GM23338 (cell line): ENCODE measurements around the gene GIMAP2. TPM values are rescaled to one million over a fixed set of nuclear protein-coding genes. Genes with fewer than 3 reads are reported as not detected.

Source experiments
- ATAC-seq: fragments of 200-7000 bp; cut with Tn5 transposase; 3 replicates; pipeline ENCODE4 v1.9.1; 2020
- DNase-seq: peaks from one replicate; pipeline ENCODE4 v3.0.0-alpha.2; 2015; ENCODE audit warnings: low spot score
- H2AFZ ChIP-seq: fragments of 200-600 bp; sonication (generic); 2 replicates; pipeline ENCODE4 v1.8.0; 2016; ENCODE audit warnings: antibody characterized with exemption, mild to moderate bottlenecking, moderate library complexity
- H3F3A ChIP-seq: fragments of 200-600 bp; sonication (generic); replicated peaks from 2 replicates; pipeline ENCODE4 v1.8.0; 2017; ENCODE audit warnings: antibody characterized with exemption, mixed run types, low read depth
- H3K27ac ChIP-seq: fragments of 200-600 bp; sonication (generic); 2 replicates; pipeline ENCODE4 v1.6.1; 2016; ENCODE audit warnings: low read depth
- H3K27me3 ChIP-seq: fragments of 200-600 bp; sonication (generic); 2 replicates; pipeline ENCODE4 v1.8.0; 2016; ENCODE audit warnings: mild to moderate bottlenecking, mixed run types, moderate library complexity; ENCODE audit not compliant: insufficient read depth
- H3K36me3 ChIP-seq: fragments of 200-600 bp; sonication (generic); 2 replicates; pipeline ENCODE4 v1.8.0; 2016; ENCODE audit warnings: mild to moderate bottlenecking; ENCODE audit not compliant: insufficient read depth
- H3K4me1 ChIP-seq: fragments of 200-600 bp; sonication (generic); 2 replicates; pipeline ENCODE4 v1.8.0; 2016; ENCODE audit warnings: mild to moderate bottlenecking, moderate library complexity; ENCODE audit not compliant: insufficient read depth
- H3K4me2 ChIP-seq: fragments of 200-600 bp; sonication (generic); 2 replicates; pipeline ENCODE4 v1.7.1; 2017; ENCODE audit warnings: mixed run types
- H3K4me3 ChIP-seq: fragments of 200-600 bp; sonication (generic); 2 replicates; pipeline ENCODE4 v1.6.1; 2016; ENCODE audit warnings: mixed run types
- H3K79me2 ChIP-seq: fragments of 200-600 bp; sonication (generic); replicated peaks from 2 replicates; pipeline ENCODE4 v1.8.0; 2017; ENCODE audit warnings: mild to moderate bottlenecking; ENCODE audit not compliant: insufficient read depth
- H3K9me2 ChIP-seq: fragments of 200-600 bp; sonication (generic); 2 replicates; pipeline ENCODE4 v1.8.0; 2017; ENCODE audit not compliant: insufficient read depth
- H4K20me1 ChIP-seq: fragments of 200-600 bp; sonication (generic); replicated peaks from 2 replicates; pipeline ENCODE4 v1.8.0; 2017; ENCODE audit warnings: mild to moderate bottlenecking; ENCODE audit not compliant: insufficient read depth
- H3K27ac Mint-ChIP-seq: 2 replicates; pipeline ENCODE4 v1.8.0; 2020; ENCODE audit warnings: inconsistent platforms, mild to moderate bottlenecking, moderate library complexity, mixed read lengths
- H3K27me3 Mint-ChIP-seq: 3 replicates; pipeline ENCODE4 v1.8.0; 2022; ENCODE audit warnings: low read depth, mild to moderate bottlenecking, moderate library complexity, mixed read lengths, inconsistent platforms; ENCODE audit not compliant: insufficient read depth, poor library complexity
- H3K36me3 Mint-ChIP-seq: 3 replicates; pipeline ENCODE4 v1.8.0; 2021; ENCODE audit warnings: low read depth, mild to moderate bottlenecking, inconsistent platforms, moderate library complexity, mixed read lengths
- H3K4me1 Mint-ChIP-seq: 3 replicates; pipeline ENCODE4 v1.8.0; 2020; ENCODE audit warnings: mild to moderate bottlenecking, inconsistent platforms, mixed read lengths
- H3K4me3 Mint-ChIP-seq: 3 replicates; pipeline ENCODE4 v1.8.0; 2021; ENCODE audit warnings: moderate library complexity, mild to moderate bottlenecking, inconsistent platforms, mixed read lengths
- H3K9me3 Mint-ChIP-seq: 3 replicates; pipeline ENCODE4 v1.8.0; 2020; ENCODE audit warnings: moderate library complexity, mild to moderate bottlenecking, inconsistent platforms, mixed read lengths
- CTCF ChIP-seq, 2 experiments: fragments of 200-600 bp in 1 of 2; sonication (generic) in 1 of 2; conservative IDR thresholded peaks; 2 replicates each; pipeline versions ENCODE4 v1.5.1 to v1.6.1; 2016 to 2017; ENCODE audit warnings: antibody characterized with exemption in 2 of 2, low read depth in 2 of 2, mild to moderate bottlenecking in 2 of 2, moderate library complexity in 1 of 2
- ETS1 ChIP-seq: IDR thresholded peaks from 2 replicates; pipeline ENCODE4 v1.6.1; 2016; ENCODE audit warnings: antibody characterized with exemption
- EZH2 ChIP-seq: fragments of 200-600 bp; sonication (generic); IDR thresholded peaks from one replicate; pipeline ENCODE4 v1.8.0; 2017; ENCODE audit warnings: antibody characterized with exemption, mild to moderate bottlenecking, low read depth; ENCODE audit not compliant: unreplicated experiment
- EZH2phosphoT487 ChIP-seq: fragments of 200-600 bp; sonication (generic); IDR thresholded peaks from one replicate; pipeline ENCODE4 v1.8.1; 2018; ENCODE audit warnings: antibody characterized with exemption; ENCODE audit not compliant: unreplicated experiment
- NANOG ChIP-seq: IDR thresholded peaks from 2 replicates; pipeline ENCODE4 v1.6.1; 2016; ENCODE audit warnings: antibody characterized with exemption, borderline replicate concordance
- POLR2AphosphoS5 ChIP-seq: IDR thresholded peaks from 2 replicates; pipeline ENCODE4 v1.6.1; 2016; ENCODE audit warnings: antibody characterized with exemption, low read depth
- REST ChIP-seq: IDR thresholded peaks from one replicate; pipeline ENCODE4 v1.6.1; 2018; ENCODE audit warnings: antibody characterized with exemption; ENCODE audit not compliant: unreplicated experiment
- STAT1 ChIP-seq: IDR thresholded peaks from one replicate; pipeline ENCODE4 v1.6.1; 2016; ENCODE audit warnings: antibody characterized with exemption; ENCODE audit not compliant: unreplicated experiment
- ZNF114 ChIP-seq: fragments of 250-450 bp; sonication (Bioruptor Pico); IDR thresholded peaks from 2 replicates; pipeline ENCODE4 v1.5.0; 2020; ENCODE audit warnings: mild to moderate bottlenecking, moderate library complexity
- ZNF462 ChIP-seq: fragments of 250-450 bp; sonication (Bioruptor Pico); IDR thresholded peaks from 2 replicates; pipeline ENCODE4 v1.5.0; 2020; ENCODE audit warnings: mild to moderate bottlenecking, moderate library complexity
- polyA plus RNA-seq: library from polyadenylated mRNA; unstranded; fragments of >200 nt; fragmentation: Nextera tagmentation; extraction: Ambion mirVana; gene quantifications from 2 replicates; pipeline ENCODE4 v1.2.1, GENCODE V29; 2016
- total RNA-seq: library from RNA; depleted of rRNA; stranded (reverse); fragments of >200 nt; shearing (Covaris generic); gene quantifications from 2 replicates; pipeline ENCODE4 v1.2.3, GENCODE V29; 2014

GIMAP2 gene
- total and polyA plus RNA-seq, 2 experiments from 2014 or later, result not detected

- TF ChIP-seq CTCF (conservative IDR thresholded peaks at IDR 0.05; ENCODE audit: low read depth in 2 of 2) (no peak), ETS1 (no peak), NANOG (no peak), ZNF462 (CRISPR knock-in tag) (no peak)
These were observed 36.5 kb downstream of the GIMAP2 start (continued) for GRCh38 chr7:150721970-150722373.

- Mint-ChIP-seq H3K4me3 (no peak overlapping the region), H3K4me1 (no peaks in the 10 kb centered on the region), H3K9me3 (peaks cover 6% of the 10 kb centered on the region; the same call in 2 of the 3 replicates), H3K27me3 (peaks cover 38% of the 10 kb centered on the region), H3K27ac (no peak overlapping the region), H3K36me3 (no peaks in the 10 kb centered on the region)
- Histone ChIP-seq H3K4me1 (no peaks in the 10 kb centered on the region), H4K20me1 (no peaks in the 10 kb centered on the region; the same call in 1 of the 2 replicates), H3F3A (no peaks in the 10 kb centered on the region), H3K27ac (no peak overlapping the region), H3K36me3 (no peaks in the 10 kb centered on the region), H3K79me2 (no peaks in the 10 kb centered on the region), H2AFZ (no peak overlapping the region), H3K27me3 (peaks cover 54% of the 10 kb centered on the region), H3K4me3 (no peak overlapping the region), H3K4me2 (no peak overlapping the region), H3K9me2 (no peaks in the 10 kb centered on the region)
- ATAC-seq (no peak), DNase-seq (no peak)
- TF ChIP-seq EZH2 (no peak), NANOG (no peak), REST (no peak), ZNF114 (CRISPR knock-in tag) (no peak), POLR2AphosphoS5 (no peak), STAT1 (no peak), EZH2phosphoT487 (no peak)
These were observed 37.0 kb downstream of the GIMAP2 start for GRCh38 chr7:150722431-150722931.
